Colon (tissue), 2 donors: Measurements from ENCODE around the gene BORCS5.

ENCODE experiments used
- FAIRE-seq: peaks from 2 replicates; lab custom pipeline; 2012; peaks lifted over from hg19 to GRCh38; lab: Jason Lieb, UNC
- donor health status: control.
- donor health status: control.

The BORCS5 gene

GRCh38 chr12:12518919-12519318, 162.0 kb downstream of the BORCS5 start:
- FAIRE-seq = no peak
